ENCODE data around the gene ABLIM3.
"Not testable (repeated sequence)": the region's sequence is repeated elsewhere in the genome, so short reads cannot be mapped to it uniquely, and the experiment has no call there.

ABLIM3 gene

DNA sequence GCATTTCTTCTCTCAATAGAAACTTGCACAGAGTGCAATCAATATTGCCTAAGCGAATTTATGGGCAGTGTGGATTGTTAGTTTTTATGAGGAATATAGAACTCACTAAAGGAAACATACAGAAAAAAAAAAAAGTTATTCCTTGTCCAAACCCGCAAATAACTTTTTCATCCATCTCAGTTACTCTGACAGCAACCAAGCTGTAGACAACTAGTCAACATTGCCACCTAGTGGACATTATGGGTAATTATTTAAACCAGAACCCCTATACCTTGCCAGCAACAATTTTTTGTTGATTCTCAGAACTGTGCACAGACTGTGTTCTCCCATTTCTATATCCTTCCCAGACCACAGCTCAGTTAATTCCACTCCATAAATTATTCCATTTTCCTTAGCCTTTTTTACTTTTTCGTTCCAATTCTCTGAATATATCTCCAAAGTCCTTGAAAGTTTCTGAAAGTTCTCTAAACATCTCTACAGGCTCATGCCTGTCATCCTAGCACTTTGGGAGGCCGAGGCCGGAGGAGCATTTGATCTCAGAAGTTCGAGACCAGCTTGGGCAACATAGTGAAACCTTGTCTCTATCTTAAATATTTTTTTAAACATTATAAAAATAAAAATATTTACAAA is 127.8 kb downstream of the ABLIM3 start:
- DNase-seq (ENCODE audit: extremely low spot score), result peak; percentile 71
- ChIA-PET CTCF (interaction anchor here (1.3 to 2.4 kb wide), 7 partner anchors 10 to 291 kb away, joined by 3 to 14 read pairs (median 6); no protein-coding TSS in a partner anchor), POLR2A (interaction anchor here (0.6 kb wide), 1 partner anchor 570 kb away, joined by 3 read pairs; no protein-coding TSS in a partner anchor)
- TF ChIP-seq, protein P1, sequence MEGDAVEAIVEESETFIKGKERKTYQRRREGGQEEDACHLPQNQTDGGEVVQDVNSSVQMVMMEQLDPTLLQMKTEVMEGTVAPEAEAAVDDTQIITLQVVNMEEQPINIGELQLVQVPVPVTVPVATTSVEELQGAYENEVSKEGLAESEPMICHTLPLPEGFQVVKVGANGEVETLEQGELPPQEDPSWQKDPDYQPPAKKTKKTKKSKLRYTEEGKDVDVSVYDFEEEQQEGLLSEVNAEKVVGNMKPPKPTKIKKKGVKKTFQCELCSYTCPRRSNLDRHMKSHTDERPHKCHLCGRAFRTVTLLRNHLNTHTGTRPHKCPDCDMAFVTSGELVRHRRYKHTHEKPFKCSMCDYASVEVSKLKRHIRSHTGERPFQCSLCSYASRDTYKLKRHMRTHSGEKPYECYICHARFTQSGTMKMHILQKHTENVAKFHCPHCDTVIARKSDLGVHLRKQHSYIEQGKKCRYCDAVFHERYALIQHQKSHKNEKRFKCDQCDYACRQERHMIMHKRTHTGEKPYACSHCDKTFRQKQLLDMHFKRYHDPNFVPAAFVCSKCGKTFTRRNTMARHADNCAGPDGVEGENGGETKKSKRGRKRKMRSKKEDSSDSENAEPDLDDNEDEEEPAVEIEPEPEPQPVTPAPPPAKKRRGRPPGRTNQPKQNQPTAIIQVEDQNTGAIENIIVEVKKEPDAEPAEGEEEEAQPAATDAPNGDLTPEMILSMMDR (IDR thresholded peaks at IDR 0.05; ENCODE audit: control extremely low read depth, extremely low read depth, low read depth, missing control alignments), result peak; percentile 39

DNA sequence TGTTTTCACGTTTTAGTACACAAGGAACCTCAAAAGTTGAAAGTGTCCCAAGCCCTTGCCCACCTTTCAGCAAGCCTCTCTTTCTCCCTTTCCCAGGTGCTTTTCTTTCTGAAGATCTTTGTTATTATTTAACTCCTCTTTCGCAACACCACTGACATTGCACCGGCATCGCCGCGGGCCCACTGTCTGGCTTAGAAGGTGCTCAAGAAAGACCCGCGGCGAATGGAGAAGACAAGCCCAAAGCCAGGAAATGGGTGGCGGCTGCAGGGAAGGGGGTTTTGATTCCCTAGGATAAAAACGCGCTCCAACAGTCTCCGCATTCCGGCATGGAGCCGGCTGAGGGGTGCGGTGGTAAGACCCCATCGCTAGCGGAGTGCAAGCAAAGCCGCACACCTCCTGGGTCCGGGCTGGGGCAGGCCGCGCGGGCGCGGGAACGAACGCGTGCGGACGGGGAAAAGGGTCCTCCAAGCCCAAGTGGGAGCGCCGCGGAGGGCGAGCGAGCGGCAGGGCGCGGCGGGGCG is 130.0 kb downstream of the ABLIM3 start:
- ChIA-PET CTCF (no interaction called here), POLR2A (no interaction called here)
- DNase-seq (ENCODE audit: extremely low spot score), result no peak
- TF ChIP-seq, protein P1 (IDR thresholded peaks at IDR 0.05; ENCODE audit: control extremely low read depth, extremely low read depth, low read depth, missing control alignments), result no peak

- TF ChIP-seq, protein P1 (IDR thresholded peaks at IDR 0.05; ENCODE audit: control extremely low read depth, extremely low read depth, low read depth, missing control alignments), result no peak
- ChIA-PET POLR2A (no interaction called here), CTCF (no interaction called here)
- no peak for DNase-seq (ENCODE audit: extremely low spot score)
Observed at GRCh38 chr5:149271716-149272563, 130.6 kb downstream of the ABLIM3 start, which contains the start of gene AFAP1L1. Gene AFAP1L1, plus strand, starts transcription at chr5:149271859. Its CDS starts 110 bp downstream, at chr5:149271969.

DNA sequence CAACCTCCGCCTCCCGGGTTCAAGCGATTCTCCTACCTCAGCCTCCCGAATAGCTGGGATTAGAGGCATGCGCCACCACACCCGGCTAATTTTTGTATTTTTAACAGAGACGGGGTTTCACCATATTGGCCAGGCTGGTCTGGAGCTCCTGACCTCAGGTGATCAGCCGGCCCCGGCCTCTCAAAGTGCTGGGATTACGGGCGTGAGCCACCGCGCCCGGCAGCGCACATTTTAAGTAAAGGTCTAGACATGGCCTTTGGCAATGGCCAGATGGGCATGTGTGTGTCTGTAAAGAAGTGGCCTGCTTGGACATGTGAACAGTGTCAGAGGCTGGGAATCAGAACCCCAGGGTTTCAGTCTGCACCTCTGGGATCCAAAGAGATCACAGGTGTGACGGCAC is 131.5 kb downstream of the ABLIM3 start:
- DNase-seq (ENCODE audit: extremely low spot score); CTCF ChIA-PET: not testable (repeated sequence)

GRCh38 chr5:149273237-149273636 is 131.9 kb downstream of the ABLIM3 start:
- POLR2A ChIA-PET, result no interaction called here
- TF ChIP-seq, protein P1 (IDR thresholded peaks at IDR 0.05; ENCODE audit: control extremely low read depth, extremely low read depth, low read depth, missing control alignments), result no peak
- DNase-seq (ENCODE audit: extremely low spot score), result no peak
- CTCF ChIA-PET, result no interaction called here

More for the DNA sequence above, 131.5 kb downstream of the ABLIM3 start:
- POLR2A ChIA-PET, result not testable (repeated sequence)

DNA sequence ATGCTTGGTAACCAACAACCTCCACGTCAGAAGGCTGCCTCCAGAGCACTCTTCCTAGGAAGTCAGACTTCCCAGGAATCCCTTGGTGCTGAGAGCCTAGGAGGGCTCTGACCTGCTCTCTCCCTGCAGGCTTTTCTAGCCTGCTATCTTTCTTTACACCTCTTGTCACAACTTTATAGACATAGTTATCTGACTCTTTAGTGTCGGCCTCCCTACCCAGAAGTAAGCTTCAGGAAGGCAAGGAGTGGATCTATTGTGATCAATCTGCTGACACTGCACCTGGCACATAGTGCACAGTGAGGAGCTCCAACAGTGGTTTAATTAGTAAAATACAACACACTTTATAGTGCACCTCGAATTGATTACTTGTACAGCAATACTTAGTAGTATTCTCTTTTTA is 132.7 kb downstream of the ABLIM3 start:
- no peak for DNase-seq (ENCODE audit: extremely low spot score)
- ChIA-PET POLR2A (no interaction called here), CTCF (no interaction called here)
- TF ChIP-seq, protein P1 (IDR thresholded peaks at IDR 0.05; ENCODE audit: control extremely low read depth, extremely low read depth, low read depth, missing control alignments), result no peak

DNA sequence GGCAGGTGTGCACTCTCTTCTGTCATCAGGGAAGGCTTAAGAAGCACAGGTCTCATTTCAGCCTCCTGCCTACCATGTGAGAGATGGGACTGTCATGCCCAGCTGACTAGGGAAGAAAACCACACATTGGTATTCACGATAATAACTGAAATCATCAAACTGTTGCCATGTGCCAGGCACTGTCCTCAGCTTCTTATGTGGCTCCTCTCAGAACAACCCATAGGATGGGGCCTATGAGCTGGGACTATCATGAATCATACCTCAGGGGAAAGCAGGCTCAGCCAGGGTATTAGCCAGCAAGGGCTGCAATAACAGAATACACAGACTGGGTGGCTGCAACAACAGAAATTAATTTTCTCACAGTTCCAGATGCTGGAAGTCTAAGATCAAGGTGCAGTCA is 133.6 kb downstream of the ABLIM3 start:
- POLR2A ChIA-PET, result no interaction called here
- DNase-seq (ENCODE audit: extremely low spot score), result no peak
- CTCF ChIA-PET, result interaction anchor here (1.0 kb wide), 1 partner anchor 34 kb away, joined by 3 read pairs; no protein-coding TSS in a partner anchor
- TF ChIP-seq, protein P1 (IDR thresholded peaks at IDR 0.05; ENCODE audit: control extremely low read depth, extremely low read depth, low read depth, missing control alignments), result no peak

All from GM10248 (cell line).